ENCODE measurements around the gene KSR1.

The KSR1 gene

DNA sequence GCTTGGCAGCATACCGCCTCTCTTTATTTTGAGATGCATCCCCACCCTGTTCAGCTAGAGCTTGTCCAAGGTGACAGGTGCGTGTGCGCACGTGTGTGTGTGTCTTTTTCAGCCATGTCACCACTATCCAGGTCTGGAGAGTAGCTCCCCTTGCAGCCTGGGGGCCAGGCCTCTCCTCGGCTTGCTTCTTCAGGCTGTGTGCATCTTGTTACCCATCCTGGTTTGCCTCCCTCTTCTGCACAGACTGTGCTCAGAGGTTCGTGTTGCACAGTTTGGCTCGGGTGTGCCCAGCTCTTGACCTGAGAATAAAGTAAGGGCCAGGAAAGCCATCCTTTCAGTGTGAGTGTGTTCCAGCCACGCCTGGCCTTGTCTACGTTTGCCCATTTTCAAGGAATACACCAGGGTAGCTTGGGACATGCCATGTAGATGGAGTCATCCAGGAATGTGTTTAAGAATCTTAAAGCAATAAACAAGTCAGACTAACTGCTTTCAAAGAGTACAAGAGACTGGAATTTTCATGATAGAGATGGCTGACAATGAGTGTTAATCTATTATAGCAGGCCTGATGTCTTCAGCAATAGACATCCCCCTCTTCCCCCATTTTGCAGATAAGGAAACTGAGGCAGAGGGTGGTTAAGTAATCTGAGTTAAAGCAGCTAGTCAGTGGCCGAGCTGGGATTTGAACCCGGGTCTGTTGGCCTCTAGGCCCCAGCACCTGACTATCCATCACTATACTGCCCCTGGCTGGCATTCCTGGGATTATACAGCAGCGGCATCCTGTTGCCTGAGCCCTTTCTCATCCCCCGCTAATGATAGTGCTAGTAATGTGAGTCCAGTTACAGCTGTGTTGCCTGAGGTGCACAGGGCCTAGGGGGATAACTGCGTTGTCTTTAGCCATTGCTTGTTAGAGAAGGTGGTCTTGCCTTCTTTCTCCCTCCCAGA lies 77.9 kb downstream of the KSR1 start:
- no peak overlapping the region for H3K27ac ChIP-seq
- no peak for TF ChIP-seq ZFX (IDR thresholded peaks at IDR 0.05; ENCODE audit: borderline replicate concordance)
- TF ChIP-seq, protein P1, sequence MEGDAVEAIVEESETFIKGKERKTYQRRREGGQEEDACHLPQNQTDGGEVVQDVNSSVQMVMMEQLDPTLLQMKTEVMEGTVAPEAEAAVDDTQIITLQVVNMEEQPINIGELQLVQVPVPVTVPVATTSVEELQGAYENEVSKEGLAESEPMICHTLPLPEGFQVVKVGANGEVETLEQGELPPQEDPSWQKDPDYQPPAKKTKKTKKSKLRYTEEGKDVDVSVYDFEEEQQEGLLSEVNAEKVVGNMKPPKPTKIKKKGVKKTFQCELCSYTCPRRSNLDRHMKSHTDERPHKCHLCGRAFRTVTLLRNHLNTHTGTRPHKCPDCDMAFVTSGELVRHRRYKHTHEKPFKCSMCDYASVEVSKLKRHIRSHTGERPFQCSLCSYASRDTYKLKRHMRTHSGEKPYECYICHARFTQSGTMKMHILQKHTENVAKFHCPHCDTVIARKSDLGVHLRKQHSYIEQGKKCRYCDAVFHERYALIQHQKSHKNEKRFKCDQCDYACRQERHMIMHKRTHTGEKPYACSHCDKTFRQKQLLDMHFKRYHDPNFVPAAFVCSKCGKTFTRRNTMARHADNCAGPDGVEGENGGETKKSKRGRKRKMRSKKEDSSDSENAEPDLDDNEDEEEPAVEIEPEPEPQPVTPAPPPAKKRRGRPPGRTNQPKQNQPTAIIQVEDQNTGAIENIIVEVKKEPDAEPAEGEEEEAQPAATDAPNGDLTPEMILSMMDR (IDR thresholded peaks at IDR 0.05) = no peak

DNA sequence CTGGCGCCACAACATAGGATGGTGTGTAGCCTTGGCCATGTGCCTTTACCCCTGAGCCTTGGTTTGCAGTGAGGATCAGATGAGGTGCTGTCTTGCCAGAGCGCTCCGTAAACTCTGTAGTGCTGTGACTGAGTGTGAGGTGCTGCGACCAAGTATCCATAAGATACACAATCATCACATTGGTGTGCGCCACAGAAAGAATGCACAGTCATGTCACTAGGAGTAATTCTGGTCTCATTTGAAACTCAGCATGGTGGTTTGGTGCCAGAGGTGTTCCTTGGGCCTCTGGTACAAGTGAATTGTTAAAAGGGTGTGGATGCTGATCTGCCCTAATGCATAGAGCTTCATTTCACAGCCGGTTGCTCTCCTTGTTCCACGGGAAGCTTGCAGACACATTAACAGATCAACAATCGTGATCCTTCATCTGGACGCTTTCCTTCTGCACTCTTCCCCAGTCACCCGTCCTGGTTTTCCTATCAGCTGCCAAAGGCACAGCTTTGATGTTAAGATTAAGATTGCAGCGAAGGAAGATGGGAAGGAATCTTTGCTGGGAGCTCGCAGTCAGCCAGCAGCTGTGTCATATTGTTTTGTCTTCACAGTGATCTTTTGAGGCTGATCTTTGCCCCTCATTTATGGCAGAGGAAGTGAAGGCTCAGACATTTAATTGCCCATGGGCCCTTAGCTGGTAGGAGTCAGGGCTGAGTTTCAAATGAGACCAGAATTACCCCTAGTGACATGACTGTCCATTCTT lies 79.1 kb downstream of the KSR1 start:
- TF ChIP-seq, protein P1 (IDR thresholded peaks at IDR 0.05) = no peak
- no peak for TF ChIP-seq ZFX (IDR thresholded peaks at IDR 0.05; ENCODE audit: borderline replicate concordance)
- no peak overlapping the region for H3K27ac ChIP-seq

DNA sequence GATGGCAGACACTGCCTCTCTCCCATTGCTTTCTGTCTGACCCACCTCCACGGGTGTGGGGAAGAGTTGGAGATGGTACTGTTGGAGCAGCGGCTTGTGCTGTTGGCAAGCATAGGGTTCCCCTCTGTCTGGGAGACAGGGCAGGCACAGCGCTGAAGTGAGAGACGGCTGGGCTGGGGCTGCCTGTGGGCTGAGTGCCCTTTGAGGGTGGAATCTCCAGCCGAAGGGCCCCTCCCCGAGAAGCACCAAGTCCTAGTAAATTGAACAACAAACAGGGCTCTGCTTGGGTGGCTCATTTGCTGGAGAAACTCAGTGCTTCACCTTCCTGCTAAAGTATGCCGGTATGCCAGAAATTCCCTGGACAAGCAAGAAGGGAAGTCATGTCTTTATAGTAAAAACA lies 79.7 kb downstream of the KSR1 start:
- H3K27ac ChIP-seq = no peak overlapping the region
- no peak for TF ChIP-seq ZFX (IDR thresholded peaks at IDR 0.05; ENCODE audit: borderline replicate concordance)
- TF ChIP-seq, protein P1 (IDR thresholded peaks at IDR 0.05) = no peak

DNA sequence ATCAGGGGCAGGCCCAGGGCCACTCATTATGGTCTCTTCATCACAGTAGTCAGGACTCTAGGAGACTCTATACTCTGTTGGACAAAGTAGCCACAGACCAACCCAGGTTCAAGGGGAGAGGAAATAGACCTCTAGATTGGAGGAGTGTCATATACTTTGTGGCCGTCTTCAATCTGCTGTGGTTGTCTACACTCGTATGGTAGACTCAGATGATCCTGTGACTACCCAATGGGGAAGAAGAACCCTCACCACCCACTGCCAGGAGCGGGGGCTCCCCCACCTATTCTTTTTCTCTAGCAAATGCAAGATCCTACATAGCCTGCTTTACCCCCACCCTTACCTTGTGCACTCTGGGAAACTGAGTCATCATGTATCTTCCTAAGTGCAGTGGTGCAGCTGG lies 80.5 kb downstream of the KSR1 start:
- no peak overlapping the region for H3K27ac ChIP-seq
- TF ChIP-seq, protein P1 (IDR thresholded peaks at IDR 0.05) = no peak
- no peak for TF ChIP-seq ZFX (IDR thresholded peaks at IDR 0.05; ENCODE audit: borderline replicate concordance)

DNA sequence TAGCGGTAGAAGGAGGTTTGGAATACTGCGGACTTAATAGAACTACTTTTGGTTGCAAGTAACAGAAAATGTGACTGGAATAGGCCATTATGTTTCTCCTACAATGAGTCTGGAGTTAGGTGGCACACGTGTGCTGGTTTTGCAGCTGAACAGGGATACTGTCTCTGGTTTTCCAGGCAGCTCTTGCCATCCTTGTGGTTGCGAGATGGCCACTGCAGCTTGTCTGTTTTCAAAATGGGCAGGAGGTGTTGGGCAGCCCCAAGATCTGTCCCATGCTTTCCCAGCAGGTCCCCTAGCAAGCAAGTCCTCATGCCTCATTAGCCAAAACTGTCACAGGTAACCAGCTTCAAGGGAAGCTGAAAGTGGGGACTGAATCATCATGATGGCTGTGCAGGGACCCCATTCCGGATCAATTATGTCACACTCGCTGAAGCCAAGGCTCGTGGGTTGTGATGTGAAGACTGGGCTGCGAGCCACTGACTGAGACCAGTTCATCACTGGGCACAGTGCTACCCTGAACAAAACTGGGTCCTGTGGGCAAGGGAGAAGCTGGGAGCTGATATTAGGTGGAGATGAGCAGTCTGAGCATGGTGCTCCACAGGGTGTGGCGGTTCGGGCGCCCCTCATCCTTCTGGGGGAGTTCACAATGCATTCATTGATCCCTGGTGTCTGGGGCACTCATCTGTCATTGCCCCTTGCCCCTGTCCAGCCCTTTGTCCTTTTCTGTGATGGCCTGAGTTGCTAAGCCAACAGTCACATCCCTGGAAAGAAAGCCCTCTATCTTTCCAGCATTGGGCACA lies 82.1 kb downstream of the KSR1 start:
- H3K27ac ChIP-seq = no peak overlapping the region
- TF ChIP-seq, protein P1 (IDR thresholded peaks at IDR 0.05) = no peak
- TF ChIP-seq ZFX (IDR thresholded peaks at IDR 0.05; ENCODE audit: borderline replicate concordance) = no peak

DNA sequence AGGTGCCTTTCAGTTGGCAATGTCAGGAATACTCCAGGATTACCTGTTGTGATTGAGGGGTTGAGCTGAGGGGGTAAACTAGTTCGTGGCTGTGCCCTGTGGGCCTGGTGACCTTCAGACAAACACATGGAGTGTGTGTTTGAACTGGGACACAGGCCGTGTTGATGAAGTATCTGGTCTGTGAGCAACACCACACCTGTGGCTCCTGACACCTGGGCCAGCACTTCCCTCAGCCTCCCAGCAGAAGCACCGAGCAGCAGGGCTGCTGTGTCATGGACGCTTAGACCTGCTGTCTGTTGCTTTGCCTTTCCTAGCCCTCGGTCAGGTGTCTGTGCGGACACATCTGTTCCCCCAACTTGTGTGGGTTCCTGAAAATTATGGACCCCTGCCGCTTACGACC lies 82.9 kb downstream of the KSR1 start:
- TF ChIP-seq, protein P1 (IDR thresholded peaks at IDR 0.05) = no peak
- TF ChIP-seq ZFX (IDR thresholded peaks at IDR 0.05; ENCODE audit: borderline replicate concordance) = no peak

More for the DNA sequence above, 82.9 kb downstream of the KSR1 start:
- H3K27ac ChIP-seq = no peak overlapping the region

Data from 22Rv1 (cell line).